CD4-positive, alpha-beta memory T cell (primary cell): ENCODE results near the gene PRMT1. TPM values are rescaled to one million over a fixed set of nuclear protein-coding genes. Genes with fewer than 3 reads are reported as not detected.

Source experiments
- CTCF ChIA-PET: fragments of 350-600 bp; sonication (Branson Sonifier 250); formaldehyde crosslinking; loops from one replicate; lab custom pipeline; 2021; ENCODE audit warnings: inconsistent platforms; ENCODE audit not compliant: partially characterized antibody; lab: Charles Lee
- POLR2A ChIA-PET: fragments of 350-600 bp; sonication (Branson Sonifier 250); formaldehyde crosslinking; loops from one replicate; lab custom pipeline; 2021; ENCODE audit not compliant: partially characterized antibody; lab: Charles Lee
- DNase-seq, 5 donors: peaks; one replicate each; pipeline versions ENCODE4 v3.0.0 to v3.0.0-alpha.2; 2020 to 2022; ENCODE audit warnings: mixed read lengths in 1 of 5
- H3K27ac ChIP-seq: one replicate; pipeline ENCODE4 v1.7.0; 2013; ENCODE audit warnings: low read depth, low read length
- H3K27me3 ChIP-seq: 2 replicates; pipeline ENCODE4 v1.7.0; 2013; ENCODE audit warnings: mild to moderate bottlenecking, low read length, moderate library complexity; ENCODE audit not compliant: insufficient read depth
- H3K36me3 ChIP-seq: 2 replicates; pipeline ENCODE4 v1.7.0; 2013; ENCODE audit warnings: mild to moderate bottlenecking, low read length, moderate library complexity; ENCODE audit not compliant: insufficient read depth
- H3K4me1 ChIP-seq: 2 replicates; pipeline ENCODE4 v1.7.0; 2013; ENCODE audit warnings: mild to moderate bottlenecking, low read length, moderate library complexity; ENCODE audit not compliant: insufficient read depth
- H3K4me3 ChIP-seq, 2 donors: one replicate each; pipeline ENCODE4 v1.7.0; 2013; ENCODE audit warnings: low read length in 2 of 2, mild to moderate bottlenecking in 1 of 2
- H3K9me3 ChIP-seq, 2 donors: one replicate each; pipeline ENCODE4 v1.7.0; 2013; ENCODE audit warnings: low read length in 2 of 2, control low read depth in 1 of 2; ENCODE audit not compliant: control insufficient read depth in 1 of 2
- H3K27ac Mint-ChIP-seq, 7 donors: one replicate each; pipeline ENCODE4 v1.8.0; 2020 to 2021; ENCODE audit warnings: mixed read lengths in 7 of 7, mild to moderate bottlenecking in 6 of 7, inconsistent platforms in 3 of 7, moderate library complexity in 3 of 7
- H3K27me3 Mint-ChIP-seq, 2 donors: one replicate each; pipeline ENCODE4 v1.8.0; 2020 to 2021; ENCODE audit warnings: mixed read lengths in 2 of 2
- H3K36me3 Mint-ChIP-seq, 2 donors: one replicate each; pipeline ENCODE4 v1.8.0; 2020 to 2021; ENCODE audit warnings: mixed read lengths in 2 of 2, inconsistent platforms in 1 of 2, mild to moderate bottlenecking in 1 of 2
- H3K4me1 Mint-ChIP-seq, 4 donors: one replicate each; pipeline ENCODE4 v1.8.0; 2020 to 2021; ENCODE audit warnings: mixed read lengths in 4 of 4, mild to moderate bottlenecking in 1 of 4
- H3K4me3 Mint-ChIP-seq, 8 donors: one replicate each; pipeline ENCODE4 v1.8.0; 2020 to 2021; ENCODE audit warnings: mixed read lengths in 8 of 8, mild to moderate bottlenecking in 7 of 8, moderate library complexity in 6 of 8, inconsistent platforms in 3 of 8
- H3K9me3 Mint-ChIP-seq, 8 donors: one replicate each; pipeline ENCODE4 v1.8.0; 2020 to 2021; ENCODE audit warnings: mixed read lengths in 8 of 8, mild to moderate bottlenecking in 5 of 8, inconsistent platforms in 3 of 8, moderate library complexity in 1 of 8
- intact Hi-C: fragments of 100-400 bp; cut with micrococcal nuclease; formaldehyde crosslinking; loops from one replicate; pipeline ENCODE4 v1.15.1; 2023
- polyA plus RNA-seq, 2 donors: library from polyadenylated mRNA; unstranded; fragments of 300-500 nt; fragmentation: Illumina TruSeq; gene quantifications; one replicate each; pipeline ENCODE4 v1.2.3, GENCODE V29; 2021
- total RNA-seq, 2 experiments: library from RNA; stranded (reverse); gene quantifications; one replicate each; pipeline ENCODE4 v1.2.3, GENCODE V29; 2021

Gene PRMT1
- total and polyA plus RNA-seq, 4 experiments from 2014 or later = 76.6 to 213 (median 116) TPM

GRCh38 chr19:49682274-49682673, 5.2 kb downstream of the PRMT1 start:
- H3K4me3 ChIP-seq = no peak overlapping the region
- Mint-ChIP-seq H3K9me3 (no peaks in the 10 kb centered on the region), H3K4me1 (peaks cover 9 to 37% (median 21%) of the 10 kb centered on the region in 4 donors), H3K4me3 (peak overlapping the region in 2 of 8 donors; percentile 31 to 35), H3K36me3 (peaks cover 26 to 38% of the 10 kb centered on the region in 2 donors), H3K27ac (peak overlapping the region in 4 of 7 donors; percentile 15 to 83 (median 54)), H3K27me3 (no peaks in the 10 kb centered on the region)
- ChIA-PET POLR2A (interaction anchor here (1.9 kb wide), 1 partner anchor 111 kb away, joined by 11 read pairs; no protein-coding TSS in a partner anchor), CTCF (interaction anchor here (0.9 to 1.5 kb wide), 2 partner anchors 135 to 176 kb away, joined by 3 to 5 read pairs; no protein-coding TSS in a partner anchor)
- peaks cover 35% of the 10 kb centered on the region for H3K4me1 ChIP-seq
- H3K9me3 ChIP-seq = no peaks in the 10 kb centered on the region
- no peak overlapping the region for H3K27ac ChIP-seq
- peaks cover 34% of the 10 kb centered on the region for H3K36me3 ChIP-seq
- no peaks in the 10 kb centered on the region for H3K27me3 ChIP-seq
- DNase-seq = peak in 1 of 5 donors; percentile 19
- intact Hi-C loops = no loop called here

GRCh38 chr19:49683814-49684250, 6.8 kb downstream of the PRMT1 start:
- no peaks in the 10 kb centered on the region for H3K27me3 ChIP-seq
- ChIA-PET CTCF (interaction anchor here (0.7 to 1.8 kb wide), 3 partner anchors 12 to 114 kb away, joined by 3 to 4 read pairs (median 3); no protein-coding TSS in a partner anchor), POLR2A (no interaction called here)
- H3K36me3 ChIP-seq = peaks cover 34% of the 10 kb centered on the region
- H3K9me3 Mint-ChIP-seq = no peaks in the 10 kb centered on the region
- DNase-seq = peak in 1 of 5 donors; percentile 14
- peaks cover 6 to 26% (median 13%) of the 10 kb centered on the region in 4 donors for H3K4me1 Mint-ChIP-seq
- intact Hi-C loops = no loop called here
- no peak overlapping the region for H3K27ac ChIP-seq
- H3K27me3 Mint-ChIP-seq = no peaks in the 10 kb centered on the region
- no peak overlapping the region for H3K4me3 Mint-ChIP-seq
- no peaks in the 10 kb centered on the region for H3K9me3 ChIP-seq
- no peak overlapping the region for H3K4me3 ChIP-seq
- H3K27ac Mint-ChIP-seq = peak overlapping the region in 1 of 7 donors; percentile 13
- H3K36me3 Mint-ChIP-seq = peaks cover 26 to 44% of the 10 kb centered on the region in 2 donors
- peaks cover 23% of the 10 kb centered on the region for H3K4me1 ChIP-seq

GRCh38 chr19:49684251-49684982, 7.3 kb downstream of the PRMT1 start:
- Mint-ChIP-seq H3K36me3 (peaks cover 26 to 44% of the 10 kb centered on the region in 2 donors), H3K4me1 (peaks cover 6 to 22% (median 13%) of the 10 kb centered on the region in 4 donors), H3K27me3 (no peaks in the 10 kb centered on the region), H3K27ac (peak overlapping the region in 1 of 7 donors; percentile 48), H3K4me3 (no peak overlapping the region), H3K9me3 (no peaks in the 10 kb centered on the region)
- ChIA-PET POLR2A (no interaction called here), CTCF (interaction anchor here (0.7 to 1.8 kb wide), 4 partner anchors 12 to 114 kb away, joined by 3 to 4 read pairs (median 3); no protein-coding TSS in a partner anchor)
- peak in 2 of 5 donors; percentile 26 to 37 for DNase-seq
- Histone ChIP-seq H3K4me1 (peaks cover 22% of the 10 kb centered on the region), H3K9me3 (no peaks in the 10 kb centered on the region), H3K4me3 (no peak overlapping the region), H3K27ac (no peak overlapping the region), H3K27me3 (no peaks in the 10 kb centered on the region), H3K36me3 (peaks cover 34% of the 10 kb centered on the region)
- intact Hi-C loops = no loop called here

GRCh38 chr19:49684983-49685553, 8.0 kb downstream of the PRMT1 start:
- CTCF ChIA-PET = interaction anchor here (1.0 to 1.8 kb wide), 5 partner anchors 11 to 182 kb away, joined by 3 to 4 read pairs (median 3); no protein-coding TSS in a partner anchor
- H3K36me3 ChIP-seq = peaks cover 34% of the 10 kb centered on the region
- peaks cover 26 to 45% of the 10 kb centered on the region in 2 donors for H3K36me3 Mint-ChIP-seq

GRCh38 chr19:49685845-49686332, 8.8 kb downstream of the PRMT1 start:
- Histone ChIP-seq H3K27me3 (no peaks in the 10 kb centered on the region), H3K4me3 (no peak overlapping the region), H3K9me3 (no peaks in the 10 kb centered on the region), H3K4me1 (peaks cover 22% of the 10 kb centered on the region), H3K27ac (no peak overlapping the region), H3K36me3 (peaks cover 34% of the 10 kb centered on the region)
- no peaks in the 10 kb centered on the region for H3K9me3 Mint-ChIP-seq
- H3K27ac Mint-ChIP-seq = no peak overlapping the region
- H3K27me3 Mint-ChIP-seq = peaks cover 5 to 7% of the 10 kb centered on the region in 2 donors
- intact Hi-C loops = no loop called here
- peaks cover 9 to 20% (median 15%) of the 10 kb centered on the region in 4 donors for H3K4me1 Mint-ChIP-seq
- peaks cover 26 to 45% of the 10 kb centered on the region in 2 donors for H3K36me3 Mint-ChIP-seq
- DNase-seq = peak in 1 of 5 donors; percentile 12
- ChIA-PET POLR2A (interaction anchor here (0.6 kb wide), 1 partner anchor 9 kb away, joined by 3 read pairs; no protein-coding TSS in a partner anchor), CTCF (interaction anchor here (1.4 to 1.8 kb wide), 3 partner anchors 10 to 183 kb away, joined by 3 to 4 read pairs (median 4); no protein-coding TSS in a partner anchor)
- H3K4me3 Mint-ChIP-seq = no peak overlapping the region

More at GRCh38 chr19:49684983-49685553, 8.0 kb downstream of the PRMT1 start:
- H3K4me1 ChIP-seq = peaks cover 22% of the 10 kb centered on the region
- Mint-ChIP-seq H3K4me1 (peaks cover 2 to 20% (median 12%) of the 10 kb centered on the region in 4 donors), H3K27ac (no peak overlapping the region), H3K4me3 (no peak overlapping the region), H3K27me3 (no peaks in the 10 kb centered on the region), H3K9me3 (no peaks in the 10 kb centered on the region)
- no peaks in the 10 kb centered on the region for H3K27me3 ChIP-seq
- no peak for DNase-seq
- H3K4me3 ChIP-seq = no peak overlapping the region
- no peaks in the 10 kb centered on the region for H3K9me3 ChIP-seq
- POLR2A ChIA-PET = interaction anchor here (0.6 kb wide), 1 partner anchor 10 kb away, joined by 3 read pairs; no protein-coding TSS in a partner anchor
- intact Hi-C loops = no loop called here
- no peak overlapping the region for H3K27ac ChIP-seq

- peaks cover 25% of the 10 kb centered on the region for H3K4me1 ChIP-seq
- H3K27me3 ChIP-seq = no peaks in the 10 kb centered on the region
- H3K27ac Mint-ChIP-seq = no peak overlapping the region
- intact Hi-C loops = no loop called here
- H3K27ac ChIP-seq = no peak overlapping the region
- no peak overlapping the region for H3K4me3 Mint-ChIP-seq
- peaks cover 6 to 12% of the 10 kb centered on the region in 2 donors for H3K27me3 Mint-ChIP-seq
- H3K4me3 ChIP-seq = no peak overlapping the region
- peaks cover 34% of the 10 kb centered on the region for H3K36me3 ChIP-seq
- H3K9me3 Mint-ChIP-seq = no peaks in the 10 kb centered on the region
- ChIA-PET CTCF (interaction anchor here (1.4 to 1.6 kb wide), 2 partner anchors 94 to 184 kb away, joined by 3 to 4 read pairs; no protein-coding TSS in a partner anchor), POLR2A (no interaction called here)
- no peaks in the 10 kb centered on the region for H3K9me3 ChIP-seq
- DNase-seq = peak in 1 of 5 donors; percentile 15
- H3K36me3 Mint-ChIP-seq = peaks cover 25 to 44% of the 10 kb centered on the region in 2 donors
- H3K4me1 Mint-ChIP-seq = peaks cover 12 to 24% (median 18%) of the 10 kb centered on the region in 4 donors
These were observed 9.5 kb downstream of the PRMT1 start for GRCh38 chr19:49686503-49687088.
